Natural killer cell (primary cell): ENCODE measurements around the gene KNDC1. TPM values are rescaled to one million over a fixed set of nuclear protein-coding genes. Genes with fewer than 3 reads are reported as not detected.

ENCODE experiments used
- ATAC-seq, 3 donors: fragments of 150-1000 bp in 2 of 3; fragments of 200-7000 bp in 1 of 3; cut with Tn5 transposase; 1 replicate in 1 of 3; 2 replicates in 2 of 3; pipeline ENCODE4 v1.10.0; 2021; ENCODE audit warnings: mild to moderate bottlenecking in 2 of 3, moderate library complexity in 2 of 3
- DNase-seq, 2 donors: peaks; one replicate each; pipeline versions ENCODE4 v3.0.0 to v3.0.0-alpha.2; 2013 to 2021; ENCODE audit warnings: mixed read lengths in 1 of 2
- H3K27ac ChIP-seq: one replicate; pipeline ENCODE4 v1.5.1; 2013; ENCODE audit warnings: mild to moderate bottlenecking, low read length
- H3K27me3 ChIP-seq: one replicate; pipeline ENCODE4 v1.6.1; 2013; ENCODE audit warnings: low read length; ENCODE audit not compliant: control insufficient read depth, insufficient read depth
- H3K36me3 ChIP-seq: one replicate; pipeline ENCODE4 v1.6.1; 2013; ENCODE audit warnings: low read length; ENCODE audit not compliant: control insufficient read depth, insufficient read depth
- H3K4me1 ChIP-seq: one replicate; pipeline ENCODE4 v1.6.1; 2013; ENCODE audit warnings: low read length; ENCODE audit not compliant: control insufficient read depth, insufficient read depth
- H3K4me3 ChIP-seq: one replicate; pipeline ENCODE4 v1.5.1; 2013; ENCODE audit warnings: low read length
- H3K9me3 ChIP-seq: one replicate; pipeline ENCODE4 v1.6.1; 2013; ENCODE audit warnings: low read length; ENCODE audit not compliant: control insufficient read depth, insufficient read depth
- H3K27ac Mint-ChIP-seq, 2 donors: one replicate each; pipeline ENCODE4 v1.8.0; 2022; ENCODE audit warnings: mild to moderate bottlenecking in 2 of 2, mixed read lengths in 2 of 2, moderate library complexity in 1 of 2
- H3K27me3 Mint-ChIP-seq, 2 donors: one replicate each; pipeline ENCODE4 v1.8.0; 2022; ENCODE audit warnings: low read depth in 2 of 2, mixed read lengths in 2 of 2
- H3K36me3 Mint-ChIP-seq: one replicate; pipeline ENCODE4 v1.8.0; 2022; ENCODE audit warnings: mixed read lengths
- H3K4me1 Mint-ChIP-seq, 2 donors: one replicate each; pipeline ENCODE4 v1.8.0; 2022; ENCODE audit warnings: mixed read lengths in 2 of 2
- H3K4me3 Mint-ChIP-seq: one replicate; pipeline ENCODE4 v1.8.0; 2022; ENCODE audit warnings: mild to moderate bottlenecking, moderate library complexity, mixed read lengths
- H3K9me3 Mint-ChIP-seq, 2 donors: one replicate each; pipeline ENCODE4 v1.8.0; 2022; ENCODE audit warnings: mixed read lengths in 2 of 2
- WGBS: methylation state at CpG from one replicate; pipeline ENCODE4 v1.1.7; 2013; ENCODE audit warnings: missing lambda C conversion rate; ENCODE audit not compliant: insufficient coverage; 5-methylcytosine and 5-hydroxymethylcytosine counted together
- intact Hi-C: fragments of 100-400 bp; cut with micrococcal nuclease; formaldehyde crosslinking; loops from one replicate; pipeline ENCODE4 v1.14.2; 2022
- total RNA-seq, 4 donors: library from RNA; stranded (reverse); fragments of 120-200 nt in 1 of 4; gene quantifications; one replicate each; pipeline versions ENCODE4 v1.2.3 to v1.2.4, GENCODE V29; 2013 to 2022
- TF ChIP-seq, protein P1 (sequence below): fragments of 200-600 bp; IDR thresholded peaks from one replicate; pipeline ENCODE4 v1.8.0; 2022; ENCODE audit warnings: antibody characterized with exemption

KNDC1 gene
- total RNA-seq, 3 donors from 2014 or later (not counting 1 experiment from before 2014, with no cell fraction given): 2.1 to 5.9 TPM; not detected in 1

DNA sequence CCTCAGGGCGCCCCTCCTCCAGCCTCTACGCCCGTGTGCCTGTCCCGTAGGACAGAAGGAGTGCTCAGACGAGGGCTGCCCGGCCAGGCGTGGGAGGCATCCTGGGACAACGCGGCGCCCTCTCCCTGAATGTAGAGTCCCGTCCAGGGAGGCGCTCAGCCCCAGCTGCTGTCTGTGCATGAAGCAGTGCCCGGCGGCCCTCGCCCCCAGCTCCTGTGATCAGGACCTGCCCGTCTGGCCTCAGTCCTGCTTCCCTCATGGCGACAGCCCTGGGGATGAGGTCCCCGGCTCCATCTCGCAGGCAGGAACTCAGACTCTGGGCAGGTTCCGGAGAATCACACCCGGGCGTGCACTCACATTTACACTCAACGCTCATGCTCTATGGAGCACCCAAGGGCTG lies 45.1 kb downstream of the KNDC1 start:
- Histone ChIP-seq H3K9me3 (no peaks in the 10 kb centered on the region), H3K4me3 (no peak overlapping the region), H3K4me1 (no peaks in the 10 kb centered on the region), H3K36me3 (no peaks in the 10 kb centered on the region), H3K27ac (no peak overlapping the region), H3K27me3 (no peaks in the 10 kb centered on the region)
- DNase-seq (no peak), ATAC-seq (no peak)
- no peaks in the 10 kb centered on the region for H3K9me3 Mint-ChIP-seq
- intact Hi-C loops: no loop called here
- no peak overlapping the region for H3K27ac Mint-ChIP-seq
- TF ChIP-seq, protein P1, sequence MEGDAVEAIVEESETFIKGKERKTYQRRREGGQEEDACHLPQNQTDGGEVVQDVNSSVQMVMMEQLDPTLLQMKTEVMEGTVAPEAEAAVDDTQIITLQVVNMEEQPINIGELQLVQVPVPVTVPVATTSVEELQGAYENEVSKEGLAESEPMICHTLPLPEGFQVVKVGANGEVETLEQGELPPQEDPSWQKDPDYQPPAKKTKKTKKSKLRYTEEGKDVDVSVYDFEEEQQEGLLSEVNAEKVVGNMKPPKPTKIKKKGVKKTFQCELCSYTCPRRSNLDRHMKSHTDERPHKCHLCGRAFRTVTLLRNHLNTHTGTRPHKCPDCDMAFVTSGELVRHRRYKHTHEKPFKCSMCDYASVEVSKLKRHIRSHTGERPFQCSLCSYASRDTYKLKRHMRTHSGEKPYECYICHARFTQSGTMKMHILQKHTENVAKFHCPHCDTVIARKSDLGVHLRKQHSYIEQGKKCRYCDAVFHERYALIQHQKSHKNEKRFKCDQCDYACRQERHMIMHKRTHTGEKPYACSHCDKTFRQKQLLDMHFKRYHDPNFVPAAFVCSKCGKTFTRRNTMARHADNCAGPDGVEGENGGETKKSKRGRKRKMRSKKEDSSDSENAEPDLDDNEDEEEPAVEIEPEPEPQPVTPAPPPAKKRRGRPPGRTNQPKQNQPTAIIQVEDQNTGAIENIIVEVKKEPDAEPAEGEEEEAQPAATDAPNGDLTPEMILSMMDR: no peak
- no peaks in the 10 kb centered on the region for H3K27me3 Mint-ChIP-seq
- 89% methylated on average over 23 of the region's 23 CpGs for WGBS
- no peaks in the 10 kb centered on the region for H3K4me1 Mint-ChIP-seq
- no peaks in the 10 kb centered on the region for H3K36me3 Mint-ChIP-seq
- H3K4me3 Mint-ChIP-seq: no peak overlapping the region

DNA sequence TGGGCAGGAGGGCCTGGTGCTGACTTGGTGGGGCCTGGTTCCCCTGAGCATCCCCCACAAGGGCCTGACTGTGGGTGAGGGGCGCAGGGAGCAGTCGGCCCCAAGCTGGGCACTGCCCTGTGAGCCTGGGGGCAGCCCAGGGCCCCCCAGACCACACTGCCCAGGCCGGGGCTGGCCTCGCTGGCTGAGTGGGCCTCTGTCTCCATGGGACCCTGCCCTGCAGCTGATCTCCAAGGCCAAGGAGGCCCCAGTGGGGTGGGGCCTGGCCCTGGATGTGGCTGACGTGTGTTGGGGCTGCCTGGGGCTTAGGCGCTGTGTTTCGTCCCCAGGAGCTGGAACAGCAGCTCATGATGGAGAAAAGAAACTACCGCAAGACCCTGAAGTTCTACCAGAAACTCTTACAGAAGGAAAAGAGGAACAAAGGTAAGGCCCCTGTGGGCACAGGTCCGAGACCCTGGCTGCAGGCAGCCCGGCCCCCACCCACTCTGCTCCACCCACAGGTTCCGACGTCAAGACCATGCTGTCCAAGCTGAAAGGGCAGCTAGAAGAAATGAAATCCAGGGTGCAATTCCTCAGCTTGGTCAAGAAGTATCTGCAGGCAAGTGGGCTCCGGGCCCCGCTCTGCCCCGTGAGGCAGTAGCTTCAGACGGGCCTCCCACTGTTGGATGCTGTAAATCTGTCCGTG lies 46.5 kb downstream of the KNDC1 start:
- WGBS: 87% methylated on average over 17 of the region's 17 CpGs
- Histone ChIP-seq H3K9me3 (no peaks in the 10 kb centered on the region), H3K4me3 (no peak overlapping the region), H3K4me1 (peaks cover 4% of the 10 kb centered on the region), H3K27ac (no peak overlapping the region), H3K36me3 (no peaks in the 10 kb centered on the region), H3K27me3 (no peaks in the 10 kb centered on the region)
- Mint-ChIP-seq H3K4me3 (no peak overlapping the region), H3K4me1 (peaks cover 0 to 4% of the 10 kb centered on the region in 2 donors), H3K36me3 (no peaks in the 10 kb centered on the region), H3K9me3 (no peaks in the 10 kb centered on the region), H3K27ac (no peak overlapping the region), H3K27me3 (peaks cover 0 to 2% of the 10 kb centered on the region in 2 donors)
- intact Hi-C loops: no loop called here
- DNase-seq: no peak
- no peak for ATAC-seq
- TF ChIP-seq, protein P1: no peak

DNA sequence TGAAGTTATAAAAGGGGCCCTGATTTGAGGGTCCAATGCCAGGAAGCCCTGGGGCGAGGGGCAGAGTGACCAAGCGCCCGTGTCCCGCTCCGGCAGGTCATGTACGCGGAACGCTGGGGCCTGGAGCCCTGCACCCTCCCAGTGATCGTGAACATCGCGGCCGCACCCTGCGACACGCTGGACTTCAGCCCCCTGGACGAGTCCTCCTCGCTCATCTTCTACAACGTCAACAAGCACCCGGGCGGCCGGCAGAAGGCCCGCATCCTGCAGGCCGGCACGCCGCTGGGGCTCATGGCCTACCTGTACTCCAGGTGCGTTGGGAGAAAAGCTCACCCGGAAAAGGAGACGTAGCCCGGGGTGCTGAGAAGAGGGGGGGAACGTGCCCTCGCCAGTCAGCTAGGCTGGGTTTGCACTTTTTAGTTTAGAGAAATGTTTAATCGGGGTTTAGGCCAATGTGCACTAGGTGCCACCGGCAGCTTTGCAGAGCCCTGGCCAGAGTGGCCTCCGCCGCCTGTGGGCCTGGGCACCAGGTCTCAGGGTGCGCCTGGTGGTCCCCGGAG lies 47.1 kb downstream of the KNDC1 start:
- Histone ChIP-seq H3K9me3 (no peaks in the 10 kb centered on the region), H3K4me3 (no peak overlapping the region), H3K36me3 (no peaks in the 10 kb centered on the region), H3K4me1 (peaks cover 4% of the 10 kb centered on the region), H3K27ac (no peak overlapping the region), H3K27me3 (no peaks in the 10 kb centered on the region)
- no peak overlapping the region for H3K4me3 Mint-ChIP-seq
- H3K27ac Mint-ChIP-seq: no peak overlapping the region
- no peaks in the 10 kb centered on the region for H3K36me3 Mint-ChIP-seq
- intact Hi-C loops: no loop called here
- H3K4me1 Mint-ChIP-seq: peaks cover 0 to 4% of the 10 kb centered on the region in 2 donors
- TF ChIP-seq, protein P1: no peak
- H3K27me3 Mint-ChIP-seq: peaks cover 0 to 2% of the 10 kb centered on the region in 2 donors
- H3K9me3 Mint-ChIP-seq: no peaks in the 10 kb centered on the region
- no peak for ATAC-seq
- 96% methylated on average over 36 of the region's 36 CpGs for WGBS
- DNase-seq: no peak
